HG03439 (cell line): Measurements from ENCODE around the gene DXO.
"Not testable (repeated sequence)": the region's sequence is repeated elsewhere in the genome, so short reads cannot be mapped to it uniquely, and the experiment has no call there.

Experiments used
- ATAC-seq: cut with Tn5 transposase; IDR thresholded peaks from one replicate; pipeline ENCODE4 v1.9.1; 2021; ENCODE audit warnings: mild to moderate bottlenecking, moderate library complexity; ENCODE audit not compliant: unreplicated experiment

Gene DXO

GRCh38 chr6:31980195-31980876 lies 8.4 kb upstream of the DXO start:
- ATAC-seq: not testable (repeated sequence)

GRCh38 chr6:31979238-31979898 lies 7.4 kb upstream of the DXO start:
- no peak for ATAC-seq

GRCh38 chr6:31978831-31979230 lies 6.9 kb upstream of the DXO start:
- ATAC-seq: no peak

- no peak for ATAC-seq
These were observed 6.0 kb upstream of the DXO start for GRCh38 chr6:31977816-31978431.

GRCh38 chr6:31976065-31976464 lies 4.1 kb upstream of the DXO start:
- not testable (repeated sequence) for ATAC-seq

- no peak for ATAC-seq
These were observed 892 bp upstream of the DXO start for GRCh38 chr6:31972709-31973350.

- no peak for ATAC-seq
These were observed 502 bp downstream of the DXO start for GRCh38 chr6:31971279-31971992.

GRCh38 chr6:31970604-31971271 lies 1.2 kb downstream of the DXO start:
- ATAC-seq: no peak

- no peak for ATAC-seq
These were observed 2.0 kb downstream of the DXO start for GRCh38 chr6:31969712-31970603.

GRCh38 chr6:31968791-31969711 lies 2.9 kb downstream of the DXO start:
- no peak for ATAC-seq

GRCh38 chr6:31968326-31968725 lies 3.6 kb downstream of the DXO start:
- ATAC-seq: no peak

- ATAC-seq: no peak
These were observed 4.0 kb downstream of the DXO start for GRCh38 chr6:31967926-31968320.

- ATAC-seq: no peak
These were observed 4.7 kb downstream of the DXO start for GRCh38 chr6:31966997-31967925.

- no peak for ATAC-seq
These were observed 5.4 kb downstream of the DXO start for GRCh38 chr6:31966506-31966905.

- no peak for ATAC-seq
These were observed 6.2 kb downstream of the DXO start for GRCh38 chr6:31965700-31966099.

- no peak for ATAC-seq
These were observed 8.0 kb downstream of the DXO start for GRCh38 chr6:31963921-31964320.

GRCh38 chr6:31961616-31962015 lies 10.3 kb downstream of the DXO start:
- no peak for ATAC-seq
